NK-92 (cell line): ENCODE results near the gene MS4A10.

Source experiments
- DNase-seq: peaks from one replicate; lab custom pipeline; 2025; ENCODE audit not compliant: unreplicated experiment; lab: John Stamatoyannopoulos, UW

MS4A10 gene

DNA sequence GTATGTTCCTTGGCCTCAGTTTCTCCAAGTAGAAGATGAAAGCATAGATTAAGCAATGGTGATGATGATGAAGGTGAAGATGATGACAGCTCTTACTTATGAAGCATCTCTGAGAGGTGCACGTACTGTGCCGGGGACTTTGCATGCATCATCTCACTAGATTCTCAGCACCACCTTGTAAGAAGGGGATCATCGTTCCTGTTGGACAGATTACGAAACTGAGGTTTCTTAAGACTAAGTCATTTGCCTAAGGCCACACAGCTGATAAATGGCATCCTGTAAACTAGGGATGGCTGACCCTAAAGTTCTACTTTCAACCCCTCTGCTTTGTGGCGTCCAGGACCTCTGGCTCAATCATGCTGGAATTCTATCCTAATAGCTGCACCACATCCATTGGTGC, 19.8 kb upstream of the MS4A10 start:
- no peak for DNase-seq

GRCh38 chr11:60766547-60766946, 18.6 kb upstream of the MS4A10 start:
- no peak for DNase-seq

DNA sequence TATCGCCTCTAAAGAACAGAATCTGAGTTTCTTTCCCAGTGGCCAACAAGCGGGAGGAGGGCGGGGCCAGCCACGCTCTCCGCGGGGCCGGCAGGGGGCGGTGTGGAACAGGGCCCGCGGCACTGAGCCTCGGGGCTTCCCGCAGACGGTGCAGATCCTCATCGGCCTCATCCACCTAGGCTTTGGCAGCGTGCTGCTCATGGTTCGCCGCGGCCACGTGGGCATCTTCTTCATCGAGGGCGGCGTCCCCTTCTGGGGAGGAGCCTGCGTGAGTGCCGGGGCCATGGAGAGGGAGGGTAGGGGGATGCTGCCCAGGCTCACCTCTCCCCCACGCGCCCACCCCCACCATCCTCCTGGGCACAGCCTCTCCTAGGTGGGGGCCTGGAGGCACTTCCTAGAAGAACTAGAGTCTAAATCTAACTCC, 17.7 kb upstream of the MS4A10 start:
- no peak for DNase-seq

DNA sequence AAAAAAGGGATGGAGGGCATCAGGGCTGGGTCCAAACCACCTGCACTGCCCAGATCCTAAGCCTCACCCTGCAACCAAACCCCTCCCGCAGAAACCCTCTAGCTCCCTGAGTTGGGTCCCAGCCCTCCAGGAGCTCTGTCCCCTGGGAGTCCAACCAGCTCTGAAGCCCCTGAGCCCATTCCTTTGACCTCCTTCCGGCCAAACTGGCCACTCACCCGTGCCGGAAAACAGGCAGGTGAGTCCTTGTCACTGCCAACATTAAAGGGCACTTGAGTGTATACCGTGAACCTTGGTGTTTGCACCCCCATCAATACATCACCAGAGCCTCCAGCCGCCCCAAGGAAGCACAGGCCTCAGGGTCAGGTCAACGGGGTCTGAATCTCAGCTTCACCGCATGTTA, 16.9 kb upstream of the MS4A10 start:
- no peak for DNase-seq

GRCh38 chr11:60769273-60769672, 15.9 kb upstream of the MS4A10 start:
- DNase-seq: no peak

- DNase-seq: no peak
Measured at GRCh38 chr11:60769811-60770210, 15.3 kb upstream of the MS4A10 start.

DNA sequence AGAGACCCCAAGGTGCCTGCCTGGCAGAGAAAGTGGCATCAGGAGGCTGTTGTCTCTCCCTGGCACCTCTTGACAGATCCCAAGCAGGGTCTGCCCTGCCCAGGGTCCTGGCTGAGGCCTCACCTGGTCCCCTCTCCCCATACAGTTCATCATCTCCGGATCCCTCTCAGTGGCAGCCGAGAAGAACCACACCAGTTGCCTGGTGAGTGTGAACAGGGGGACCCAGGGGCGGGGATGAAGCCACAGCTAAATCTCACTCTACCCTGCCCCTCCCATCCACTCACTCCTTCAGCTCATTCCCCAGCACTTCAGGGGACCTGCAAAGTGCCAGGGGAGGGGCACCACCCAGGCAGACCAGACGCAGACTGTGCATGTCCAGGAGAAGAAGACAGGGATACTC, 14.0 kb upstream of the MS4A10 start:
- no peak for DNase-seq

- DNase-seq: no peak
Measured at GRCh38 chr11:60771879-60772525, 13.1 kb upstream of the MS4A10 start.

- no peak for DNase-seq
Measured at GRCh38 chr11:60772666-60773065, 12.5 kb upstream of the MS4A10 start.

- DNase-seq: no peak
Measured at GRCh38 chr11:60774726-60775125, 10.4 kb upstream of the MS4A10 start.

DNA sequence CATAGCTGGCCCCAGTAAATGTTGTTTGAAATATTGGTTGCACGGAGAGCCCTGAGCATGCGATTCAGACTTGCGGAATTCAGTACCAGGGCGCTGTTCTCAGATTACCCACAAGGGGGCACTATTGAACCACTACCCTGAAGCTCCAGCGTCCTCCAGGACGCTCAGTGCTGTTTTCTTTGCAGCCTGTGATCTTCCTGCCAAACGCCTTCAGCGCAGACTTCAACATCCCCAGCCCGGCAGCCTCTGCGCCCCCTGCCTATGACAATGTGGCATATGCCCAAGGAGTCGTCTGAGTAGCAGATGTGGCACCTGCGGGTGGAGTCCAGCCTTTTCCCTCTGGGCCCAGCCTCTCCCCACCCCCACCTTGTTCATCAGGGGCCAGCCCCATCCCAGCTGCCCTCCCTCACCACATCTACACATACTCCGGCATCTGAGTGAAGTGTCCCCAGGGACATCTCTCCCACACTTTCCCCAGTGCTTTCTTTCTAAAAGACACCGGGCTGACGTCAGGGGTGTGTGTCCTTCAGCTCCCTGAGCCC, 9.6 kb upstream of the MS4A10 start:
- DNase-seq: no peak

DNA sequence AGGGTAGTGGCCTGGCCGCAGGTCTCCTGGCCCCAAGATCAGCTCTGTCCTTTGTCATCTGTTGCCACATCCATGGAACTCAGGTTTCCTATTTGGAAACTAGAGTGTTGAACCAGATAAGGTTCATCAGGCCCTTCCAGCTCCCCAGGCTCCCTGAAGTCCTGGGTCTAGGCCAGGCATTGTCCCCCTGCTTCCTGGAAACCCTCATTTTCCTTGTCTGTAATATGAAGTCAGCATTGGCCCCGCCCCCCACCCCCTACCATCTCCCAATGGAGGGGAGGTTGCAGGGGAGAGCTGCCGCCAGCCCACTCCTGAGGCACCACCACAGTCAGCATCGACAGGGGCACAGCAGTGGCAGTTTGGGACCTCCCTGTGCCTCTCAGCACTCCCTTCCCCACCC, 9.0 kb upstream of the MS4A10 start:
- DNase-seq: no peak

DNA sequence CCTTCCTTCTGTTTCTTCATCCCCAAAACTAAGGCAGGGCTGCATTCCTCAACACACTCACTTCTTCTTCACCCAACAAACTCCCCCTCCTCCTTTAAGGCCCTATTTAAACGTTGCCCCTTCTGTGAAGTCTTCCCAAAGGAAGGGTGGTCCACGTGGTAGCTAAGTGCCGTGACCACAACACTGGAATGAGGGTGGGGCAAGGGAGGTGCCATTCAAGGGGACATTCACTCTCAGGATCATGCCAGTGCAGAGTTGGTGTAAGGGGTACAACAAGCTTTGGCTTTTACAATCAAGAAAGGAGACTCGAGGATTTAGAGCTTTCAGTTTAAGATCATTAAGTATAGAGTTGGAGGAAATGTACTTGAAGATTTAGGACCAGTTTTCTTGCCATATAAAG, 8.0 kb upstream of the MS4A10 start:
- DNase-seq: no peak

- DNase-seq: no peak
Measured at GRCh38 chr11:60777572-60777971, 7.6 kb upstream of the MS4A10 start.

DNA sequence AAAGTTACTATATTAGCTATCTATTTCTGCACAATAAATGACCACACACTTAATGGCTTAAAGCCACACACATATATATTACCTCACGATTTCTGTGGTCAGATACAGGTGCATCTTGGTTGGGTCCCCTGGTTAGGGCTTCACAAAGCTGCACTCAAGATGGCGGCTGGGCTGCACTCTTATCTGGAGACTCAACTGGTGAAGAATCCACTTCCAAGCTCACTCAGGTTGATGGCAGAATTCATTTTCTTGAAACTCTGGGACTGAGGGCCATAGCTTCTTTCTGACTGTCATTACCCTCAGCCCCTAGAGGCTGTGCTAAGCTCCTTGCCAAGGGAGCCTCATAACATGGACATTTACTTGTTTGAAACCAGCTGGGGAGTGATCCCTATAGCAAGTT, 5.1 kb upstream of the MS4A10 start:
- no peak for DNase-seq

- no peak for DNase-seq
Measured at GRCh38 chr11:60780774-60781173, 4.4 kb upstream of the MS4A10 start.

GRCh38 chr11:60781286-60781980, 3.7 kb upstream of the MS4A10 start:
- DNase-seq: no peak

DNA sequence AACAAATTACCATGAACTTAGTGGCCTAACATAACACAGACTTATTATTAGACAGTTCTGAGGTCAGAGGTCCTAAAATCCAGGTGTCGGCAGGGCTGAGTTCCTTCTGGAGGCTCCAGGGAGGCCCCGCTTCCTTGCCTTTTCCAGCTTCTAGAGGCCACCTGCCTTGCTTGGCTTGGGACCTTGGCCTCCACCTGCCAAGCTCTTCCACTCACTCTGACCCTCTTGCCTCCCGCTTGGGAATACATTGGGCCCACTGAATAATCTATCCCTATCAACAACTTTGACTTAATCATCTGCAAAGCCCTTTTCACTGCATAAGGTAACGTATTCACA, 3.2 kb upstream of the MS4A10 start:
- DNase-seq: no peak

GRCh38 chr11:60782393-60783140, 2.6 kb upstream of the MS4A10 start:
- DNase-seq: no peak

GRCh38 chr11:60783141-60783484, 2.0 kb upstream of the MS4A10 start:
- DNase-seq: no peak

DNA sequence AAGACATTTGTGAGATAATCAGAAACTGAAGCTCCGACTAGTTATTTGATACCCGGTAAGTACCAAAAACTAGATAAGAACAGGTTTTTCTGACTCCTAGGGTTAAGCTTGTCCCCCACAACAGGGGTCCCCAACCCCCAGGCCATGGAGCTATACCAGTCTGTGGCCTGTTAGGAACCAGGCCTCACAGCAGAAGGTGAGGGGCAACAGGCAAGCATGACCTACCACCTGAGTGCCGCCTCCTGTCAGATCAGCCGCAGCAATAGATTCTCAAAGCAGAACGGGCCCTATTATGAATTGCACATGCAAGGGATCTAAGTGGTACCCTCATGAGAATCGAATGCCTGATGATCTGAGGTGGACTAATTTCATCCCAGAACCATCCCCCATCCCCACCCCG, 1.2 kb upstream of the MS4A10 start:
- no peak for DNase-seq

DNA sequence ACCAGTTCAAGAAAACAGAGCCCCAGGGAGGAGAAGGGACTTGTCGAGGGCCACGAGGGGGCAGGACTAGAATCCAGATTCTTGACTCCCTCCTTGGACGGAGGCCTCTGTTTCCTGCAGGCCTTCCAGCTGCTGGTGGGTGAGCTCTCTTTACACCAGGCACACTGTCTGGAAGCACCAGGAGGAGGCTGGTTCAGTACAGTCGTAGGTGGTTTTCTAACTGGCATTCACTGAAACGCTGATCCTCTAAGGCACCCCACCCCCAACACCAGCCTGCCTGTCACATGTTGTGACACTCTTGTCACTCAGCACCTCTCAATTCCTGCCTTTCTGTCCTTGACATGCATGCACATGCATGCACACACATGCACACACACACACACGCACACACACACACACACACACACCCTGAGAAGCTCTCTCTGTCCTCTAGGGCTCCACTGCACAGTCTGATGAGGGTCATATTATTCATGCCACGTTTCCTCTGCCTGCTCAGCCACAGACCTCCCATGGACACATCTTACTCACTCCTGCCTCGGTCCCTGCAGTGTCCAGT, 751 bp downstream of the MS4A10 start:
- DNase-seq: no peak
